Motor neuron (in vitro differentiated cells): ENCODE results near the gene OPTN. TPM values are rescaled to one million over a fixed set of nuclear protein-coding genes. Genes with fewer than 3 reads are reported as not detected.
"Not testable (repeated sequence)": the region's sequence is repeated elsewhere in the genome, so short reads cannot be mapped to it uniquely, and the experiment has no call there.

Experiments
- ATAC-seq, 8 experiments: fragments of 200-7000 bp; cut with Tn5 transposase; replicated peaks in 6 of 8; 2 replicates each; pipeline ENCODE4 v1.8.0; 2021; ENCODE audit warnings: mild to moderate bottlenecking in 8 of 8, moderate library complexity in 8 of 8
- H3K27ac ChIP-seq, 2 donors: fragments of 250-450 bp; sonication (Bioruptor Pico); 2 replicates each; pipeline ENCODE4 v1.9.0; 2021; ENCODE audit warnings: antibody characterized with exemption in 2 of 2, mild to moderate bottlenecking in 2 of 2, moderate library complexity in 1 of 2
- H3K4me1 ChIP-seq, 2 donors: fragments of 250-450 bp; sonication (Bioruptor Pico); replicated peaks in 1 of 2; 2 replicates each; pipeline ENCODE4 v1.6.1; 2021; ENCODE audit warnings: antibody characterized with exemption in 2 of 2, mild to moderate bottlenecking in 2 of 2, moderate library complexity in 1 of 2
- H3K4me3 ChIP-seq, 5 donors: fragments of 250-450 bp; sonication (Bioruptor Pico); 2 replicates each; pipeline ENCODE4 v1.9.0; 2021; ENCODE audit warnings: antibody characterized with exemption in 5 of 5, mild to moderate bottlenecking in 5 of 5, moderate library complexity in 4 of 5
- WGBS, 10 experiments: fragments of 450-650 bp; shearing (Covaris generic); methylation state at CpG; one replicate each; pipeline ENCODE4 v1.0.0; 2022; 5-methylcytosine and 5-hydroxymethylcytosine counted together
- in situ Hi-C, 9 experiments: fragments of 400-800 bp; cut with MboI; loops; one replicate each; pipeline ENCODE4 v1.15.0; 2021; ENCODE audit warnings: low sequenced_read_pairs in 9 of 9, low pct_unique_long_range_greater_than_20kb in 2 of 9; ENCODE audit not compliant: unreplicated experiment in 9 of 9
- total RNA-seq, 8 experiments: library from RNA; unstranded; fragments of 300-600 nt; gene quantifications; 2 replicates each; pipeline versions ENCODE4 v1.2.3 to v1.2.4, GENCODE V29; 2022

OPTN gene
- total RNA-seq, 8 experiments from 2014 or later: 23.0 to 186 (median 39.1) TPM

- Histone ChIP-seq H3K4me3 (no peak overlapping the region), H3K27ac (no peak overlapping the region), H3K4me1 (no peaks in the 10 kb centered on the region)
- no peak for ATAC-seq
- WGBS, 10 experiments: 73 to 100% (median 91%) methylated on average over 2 to 3 of the region's 3 CpGs; no CpG with 5 or more reads in 6 of the 10 experiments
- in situ Hi-C loops: loop anchor here in 5 of 9 experiments (25.0 kb wide), 3 partner anchors 335 to 810 kb away; no protein-coding TSS in a partner anchor
These were observed 27.6 kb upstream of the OPTN start for GRCh38 chr10:13072339-13072738.

- in situ Hi-C loops: loop anchor here in 5 of 9 experiments (25.0 kb wide), 3 partner anchors 338 to 813 kb away; no protein-coding TSS in a partner anchor
- WGBS, 10 experiments: 3 to 49% (median 17%) methylated on average over 5 to 17 of the region's 18 CpGs; no CpG with 5 or more reads in 1 of the 10 experiments
- Histone ChIP-seq H3K4me1 (no peaks in the 10 kb centered on the region), H3K4me3 (no peak overlapping the region), H3K27ac (no peak overlapping the region)
- ATAC-seq: peak; percentile 85 to 100 (median 94)
These were observed 25.2 kb upstream of the OPTN start for GRCh38 chr10:13074563-13075451.

GRCh38 chr10:13078912-13079775 lies 20.8 kb upstream of the OPTN start:
- Histone ChIP-seq H3K27ac (no peak overlapping the region), H3K4me3 (no peak overlapping the region), H3K4me1 (no peaks in the 10 kb centered on the region)
- WGBS, 10 experiments: 50 to 94% (median 77%) methylated on average over 1 to 14 of the region's 16 CpGs; no CpG with 5 or more reads in 1 of the 10 experiments
- in situ Hi-C loops: loop anchor here in 1 of 9 experiments (25.0 kb wide), 1 partner anchor 817 kb away; no protein-coding TSS in a partner anchor
- ATAC-seq: peak in 1 of 8 experiments; percentile 49

- H3K4me3 ChIP-seq: no peak overlapping the region
- 0 to 21% (median 3%) methylated on average over 1 to 2 of the region's 2 CpGs; no CpG with 5 or more reads in 5 of the 10 experiments for WGBS, 10 experiments
- no peak overlapping the region for H3K27ac ChIP-seq
- ATAC-seq: no peak
- in situ Hi-C loops: loop anchor here in 1 of 9 experiments (25.0 kb wide), 1 partner anchor 817 kb away; no protein-coding TSS in a partner anchor
- H3K4me1 ChIP-seq: no peaks in the 10 kb centered on the region
These were observed 20.2 kb upstream of the OPTN start for GRCh38 chr10:13079776-13080050.

GRCh38 chr10:13080643-13081042 lies 19.3 kb upstream of the OPTN start:
- Histone ChIP-seq H3K4me3 (no peak overlapping the region), H3K27ac (no peak overlapping the region), H3K4me1 (no peaks in the 10 kb centered on the region)
- ATAC-seq: no peak
- in situ Hi-C loops: loop anchor here in 1 of 9 experiments (25.0 kb wide), 1 partner anchor 818 kb away; no protein-coding TSS in a partner anchor
- 46 to 100% (median 73%) methylated on average over 1 to 7 of the region's 7 CpGs; no CpG with 5 or more reads in 3 of the 10 experiments for WGBS, 10 experiments

- 33 to 100% (median 90%) methylated on average over 2 to 3 of the region's 3 CpGs for WGBS, 10 experiments
- not testable (repeated sequence) for H3K27ac ChIP-seq, ATAC-seq, H3K4me1 ChIP-seq, H3K4me3 ChIP-seq
- in situ Hi-C loops: loop anchor here in 1 of 9 experiments (25.0 kb wide), 1 partner anchor 821 kb away; no protein-coding TSS in a partner anchor
These were observed 16.3 kb upstream of the OPTN start for GRCh38 chr10:13083700-13084099.

- Histone ChIP-seq H3K27ac (no peak overlapping the region), H3K4me3 (no peak overlapping the region), H3K4me1 (no peaks in the 10 kb centered on the region)
- 0 to 100% (median 88%) methylated on average over 1 of the region's 1 CpG for WGBS, 10 experiments
- peak in 2 of 8 experiments; percentile 17 to 32 for ATAC-seq
- in situ Hi-C loops: loop anchor here in 1 of 9 experiments (25.0 kb wide), 1 partner anchor 824 kb away; no protein-coding TSS in a partner anchor
These were observed 13.9 kb upstream of the OPTN start for GRCh38 chr10:13086056-13086455.

- no peak overlapping the region for H3K27ac ChIP-seq
- H3K4me1 ChIP-seq: no peaks in the 10 kb centered on the region
- in situ Hi-C loops: loop anchor here in 1 of 9 experiments (25.0 kb wide), 1 partner anchor 825 kb away; no protein-coding TSS in a partner anchor
- no peak overlapping the region for H3K4me3 ChIP-seq
- 90 to 100% (median 100%) methylated on average over 1 to 4 of the region's 4 CpGs; no CpG with 5 or more reads in 4 of the 10 experiments for WGBS, 10 experiments
- no peak for ATAC-seq
These were observed 12.4 kb upstream of the OPTN start for GRCh38 chr10:13087601-13087985.

- 12 to 100% (median 83%) methylated on average over 2 to 7 of the region's 7 CpGs for WGBS, 10 experiments
- in situ Hi-C loops: loop anchor here in 1 of 9 experiments (25.0 kb wide), 1 partner anchor 826 kb away; no protein-coding TSS in a partner anchor
- Histone ChIP-seq H3K4me1 (no peaks in the 10 kb centered on the region), H3K27ac (no peak overlapping the region), H3K4me3 (no peak overlapping the region)
- ATAC-seq: peak in 2 of 8 experiments; percentile 78
These were observed 11.9 kb upstream of the OPTN start for GRCh38 chr10:13087986-13088618.

GRCh38 chr10:13089345-13089744 lies 10.6 kb upstream of the OPTN start:
- H3K4me3 ChIP-seq: no peak overlapping the region
- no peak for ATAC-seq
- 78 to 100% (median 90%) methylated on average over 3 to 4 of the region's 4 CpGs for WGBS, 10 experiments
- in situ Hi-C loops: loop anchor here in 1 of 9 experiments (25.0 kb wide), 1 partner anchor 827 kb away; no protein-coding TSS in a partner anchor
- no peak overlapping the region for H3K27ac ChIP-seq
- no peaks in the 10 kb centered on the region for H3K4me1 ChIP-seq

GRCh38 chr10:13090289-13090688 lies 9.7 kb upstream of the OPTN start:
- Histone ChIP-seq H3K4me3 (no peak overlapping the region), H3K4me1 (no peaks in the 10 kb centered on the region), H3K27ac (no peak overlapping the region)
- WGBS, 10 experiments: 80 to 100% (median 100%) methylated on average over 1 to 2 of the region's 2 CpGs; no CpG with 5 or more reads in 4 of the 10 experiments
- in situ Hi-C loops: loop anchor here in 1 of 9 experiments (25.0 kb wide), 1 partner anchor 828 kb away; no protein-coding TSS in a partner anchor
- no peak for ATAC-seq

- H3K4me1 ChIP-seq: no peaks in the 10 kb centered on the region
- ATAC-seq: no peak
- no peak overlapping the region for H3K4me3 ChIP-seq
- in situ Hi-C loops: loop anchor here in 1 of 9 experiments (25.0 kb wide), 1 partner anchor 830 kb away; no protein-coding TSS in a partner anchor
- WGBS, 10 experiments: 50 to 100% (median 79%) methylated on average over 1 to 3 of the region's 3 CpGs
- no peak overlapping the region for H3K27ac ChIP-seq
These were observed 8.2 kb upstream of the OPTN start for GRCh38 chr10:13091801-13092200.
